ENCODE results near the gene TMSB4X. TPM values are rescaled to one million over a fixed set of nuclear protein-coding genes. Genes with fewer than 3 reads are reported as not detected.
A peak's percentile ranks its signal among the peaks of the same experiment; 100 is the strongest.

The TMSB4X gene
- total RNA-seq, 1 experiment from 2014 or later: 2,595 TPM

DNA sequence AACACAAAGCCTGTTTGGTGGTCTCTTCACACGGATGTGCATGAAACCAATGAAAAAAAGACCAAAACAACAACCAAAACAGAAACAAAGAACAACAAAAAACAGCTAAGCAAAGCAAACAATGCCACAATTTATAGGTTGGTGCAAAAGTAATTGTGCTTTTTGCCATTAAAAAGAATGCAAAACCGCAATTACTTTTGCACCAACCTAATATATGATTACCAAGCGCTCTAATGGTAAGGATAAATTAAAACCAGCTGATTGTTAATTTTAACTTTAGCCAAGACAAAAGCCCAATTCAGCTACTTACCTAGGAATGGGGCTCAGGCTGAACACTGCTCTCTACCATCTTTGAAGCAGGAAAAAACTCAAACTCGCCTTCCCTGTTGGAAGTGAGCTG lies 29.4 kb upstream of the TMSB4X start (continued):
- TF ChIP-seq, protein P1, sequence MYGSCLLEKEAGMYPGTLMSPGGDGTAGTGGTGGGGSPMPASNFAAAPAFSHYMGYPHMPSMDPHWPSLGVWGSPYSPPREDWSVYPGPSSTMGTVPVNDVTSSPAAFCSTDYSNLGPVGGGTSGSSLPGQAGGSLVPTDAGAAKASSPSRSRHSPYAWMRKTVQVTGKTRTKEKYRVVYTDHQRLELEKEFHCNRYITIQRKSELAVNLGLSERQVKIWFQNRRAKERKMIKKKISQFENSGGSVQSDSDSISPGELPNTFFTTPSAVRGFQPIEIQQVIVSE (CRISPR knock-in tag; IDR thresholded peaks at IDR 0.05; ENCODE audit: borderline replicate concordance): no peak
- no peak for TF ChIP-seq AR (CRISPR knock-in tag; IDR thresholded peaks at IDR 0.05)
- no peak for TF ChIP-seq NFE2L1 (CRISPR knock-in tag; IDR thresholded peaks at IDR 0.05)

DNA sequence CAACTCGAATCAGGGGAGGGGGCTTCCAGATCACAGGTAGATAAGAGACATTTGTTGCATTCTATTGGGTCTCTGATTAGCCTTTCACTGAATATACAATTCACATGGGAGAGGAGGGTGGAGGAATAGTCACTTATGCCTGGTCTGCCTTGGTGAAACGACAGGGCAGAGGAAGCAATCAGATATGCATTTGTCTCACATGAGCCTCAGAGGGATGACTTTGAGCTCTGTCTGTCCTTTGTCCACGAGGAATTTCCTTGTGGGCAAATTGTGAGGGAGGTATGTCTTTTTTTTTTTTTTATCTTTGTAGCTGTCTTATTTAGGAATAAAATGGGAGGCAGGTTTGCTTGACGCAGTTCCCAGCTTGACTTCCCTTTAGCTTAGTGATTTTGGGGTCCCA lies 28.5 kb upstream of the TMSB4X start:
- Mint-ChIP-seq H3K4me3 (no peak overlapping the region), H3K4me1 (peaks cover 31% of the 10 kb centered on the region), H3K9me3 (peaks cover 7% of the 10 kb centered on the region), H3K27ac (no peak overlapping the region), H3K27me3 (ENCODE audit: low read depth) (no peaks in the 10 kb centered on the region), H3K36me3 (peaks cover 6% of the 10 kb centered on the region)
- POLR2A ChIA-PET: interaction anchor here (0.6 to 1.1 kb wide), 3 partner anchors 29 to 256 kb away, joined by 3 to 6 read pairs (median 4); partner anchors contain the start of gene TMSB4X
- TF ChIP-seq MXD4 (CRISPR knock-in tag; IDR thresholded peaks at IDR 0.05; ENCODE audit: borderline replicate concordance): no peak
- TF ChIP-seq NFE2L1 (CRISPR knock-in tag; IDR thresholded peaks at IDR 0.05): no peak
- TF ChIP-seq GABPB1 (CRISPR knock-in tag; IDR thresholded peaks at IDR 0.05): no peak
- no peak for TF ChIP-seq ATF3 (CRISPR knock-in tag; conservative IDR thresholded peaks at IDR 0.05)
- TF ChIP-seq, protein P2, sequence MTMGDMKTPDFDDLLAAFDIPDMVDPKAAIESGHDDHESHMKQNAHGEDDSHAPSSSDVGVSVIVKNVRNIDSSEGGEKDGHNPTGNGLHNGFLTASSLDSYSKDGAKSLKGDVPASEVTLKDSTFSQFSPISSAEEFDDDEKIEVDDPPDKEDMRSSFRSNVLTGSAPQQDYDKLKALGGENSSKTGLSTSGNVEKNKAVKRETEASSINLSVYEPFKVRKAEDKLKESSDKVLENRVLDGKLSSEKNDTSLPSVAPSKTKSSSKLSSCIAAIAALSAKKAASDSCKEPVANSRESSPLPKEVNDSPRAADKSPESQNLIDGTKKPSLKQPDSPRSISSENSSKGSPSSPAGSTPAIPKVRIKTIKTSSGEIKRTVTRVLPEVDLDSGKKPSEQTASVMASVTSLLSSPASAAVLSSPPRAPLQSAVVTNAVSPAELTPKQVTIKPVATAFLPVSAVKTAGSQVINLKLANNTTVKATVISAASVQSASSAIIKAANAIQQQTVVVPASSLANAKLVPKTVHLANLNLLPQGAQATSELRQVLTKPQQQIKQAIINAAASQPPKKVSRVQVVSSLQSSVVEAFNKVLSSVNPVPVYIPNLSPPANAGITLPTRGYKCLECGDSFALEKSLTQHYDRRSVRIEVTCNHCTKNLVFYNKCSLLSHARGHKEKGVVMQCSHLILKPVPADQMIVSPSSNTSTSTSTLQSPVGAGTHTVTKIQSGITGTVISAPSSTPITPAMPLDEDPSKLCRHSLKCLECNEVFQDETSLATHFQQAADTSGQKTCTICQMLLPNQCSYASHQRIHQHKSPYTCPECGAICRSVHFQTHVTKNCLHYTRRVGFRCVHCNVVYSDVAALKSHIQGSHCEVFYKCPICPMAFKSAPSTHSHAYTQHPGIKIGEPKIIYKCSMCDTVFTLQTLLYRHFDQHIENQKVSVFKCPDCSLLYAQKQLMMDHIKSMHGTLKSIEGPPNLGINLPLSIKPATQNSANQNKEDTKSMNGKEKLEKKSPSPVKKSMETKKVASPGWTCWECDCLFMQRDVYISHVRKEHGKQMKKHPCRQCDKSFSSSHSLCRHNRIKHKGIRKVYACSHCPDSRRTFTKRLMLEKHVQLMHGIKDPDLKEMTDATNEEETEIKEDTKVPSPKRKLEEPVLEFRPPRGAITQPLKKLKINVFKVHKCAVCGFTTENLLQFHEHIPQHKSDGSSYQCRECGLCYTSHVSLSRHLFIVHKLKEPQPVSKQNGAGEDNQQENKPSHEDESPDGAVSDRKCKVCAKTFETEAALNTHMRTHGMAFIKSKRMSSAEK (CRISPR knock-in tag; IDR thresholded peaks at IDR 0.05; ENCODE audit: borderline replicate concordance): no peak
- CTCF ChIA-PET: interaction anchor here (0.6 to 2.3 kb wide), 42 partner anchors 8 to 1190 kb away, joined by 3 to 43 read pairs (median 4); partner anchors contain the start of gene TCEANC
- no peak for DNase-seq (ENCODE audit: low spot score)
- ATAC-seq: peak; percentile 7; the same call in 1 of the 2 replicates

- peak overlapping the region; percentile 89 for H3K27ac Mint-ChIP-seq
- DNase-seq (ENCODE audit: low spot score) (peak; percentile 79), ATAC-seq (peak; percentile 82)
- peaks cover 1% of the 10 kb centered on the region; the same call in 1 of the 2 replicates for H3K9me3 Mint-ChIP-seq
- peaks cover 31% of the 10 kb centered on the region for H3K4me1 Mint-ChIP-seq
- H3K4me3 Mint-ChIP-seq: no peak overlapping the region
- CTCF ChIA-PET: interaction anchor here (0.5 to 2.3 kb wide), 49 partner anchors 8 to 788 kb away, joined by 3 to 43 read pairs (median 4); partner anchors contain the start of genes OFD1, TCEANC and TRAPPC2
- H3K36me3 Mint-ChIP-seq: 0 out of 2 replicates have a peak, but pooled peaks cover under 1% of the 10 kb centered on the region
- H3K27me3 Mint-ChIP-seq (ENCODE audit: low read depth): no peaks in the 10 kb centered on the region
- POLR2A ChIA-PET: interaction anchor here (0.6 to 1.1 kb wide), 3 partner anchors 29 to 255 kb away, joined by 3 to 6 read pairs (median 4); partner anchors contain the start of gene TMSB4X
- TF ChIP-seq CTCF (IDR thresholded peaks at IDR 0.05): peak; percentile 87
- TF ChIP-seq ATF1 (CRISPR knock-in tag; IDR thresholded peaks at IDR 0.05): no peak
- TF ChIP-seq TEAD1 (CRISPR knock-in tag; IDR thresholded peaks at IDR 0.05): 0 out of 2 replicates have a peak, but pooled peaks have one; percentile 28
Observed at GRCh38 chrX:12946838-12947544, 27.9 kb upstream of the TMSB4X start.
